Measurements from ENCODE around the gene ASPG.

The ASPG gene

DNA sequence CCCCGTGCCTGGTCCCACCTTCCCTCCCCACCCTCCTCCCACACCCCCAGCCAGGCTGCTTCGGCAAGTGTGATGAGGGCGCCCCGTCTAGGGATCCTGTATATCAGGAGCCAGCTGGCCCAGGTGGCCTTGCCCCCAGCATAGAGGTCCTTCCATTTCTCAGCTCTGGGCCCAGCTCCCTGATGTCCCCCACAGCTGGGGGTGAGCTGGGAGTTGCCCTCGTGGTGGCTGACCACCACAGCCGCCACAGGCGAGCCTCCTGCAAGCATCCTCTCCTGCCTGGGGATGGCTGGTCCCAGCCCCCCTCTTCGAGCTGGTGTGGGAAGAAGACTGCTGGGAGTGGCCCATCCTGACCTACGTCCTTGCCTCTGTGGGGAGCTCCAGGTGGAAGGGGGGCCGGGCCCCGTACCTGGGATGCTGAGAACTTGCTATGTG is 7.4 kb downstream of the ASPG start:
- no peak for DNase-seq
- TF ChIP-seq, protein P1, sequence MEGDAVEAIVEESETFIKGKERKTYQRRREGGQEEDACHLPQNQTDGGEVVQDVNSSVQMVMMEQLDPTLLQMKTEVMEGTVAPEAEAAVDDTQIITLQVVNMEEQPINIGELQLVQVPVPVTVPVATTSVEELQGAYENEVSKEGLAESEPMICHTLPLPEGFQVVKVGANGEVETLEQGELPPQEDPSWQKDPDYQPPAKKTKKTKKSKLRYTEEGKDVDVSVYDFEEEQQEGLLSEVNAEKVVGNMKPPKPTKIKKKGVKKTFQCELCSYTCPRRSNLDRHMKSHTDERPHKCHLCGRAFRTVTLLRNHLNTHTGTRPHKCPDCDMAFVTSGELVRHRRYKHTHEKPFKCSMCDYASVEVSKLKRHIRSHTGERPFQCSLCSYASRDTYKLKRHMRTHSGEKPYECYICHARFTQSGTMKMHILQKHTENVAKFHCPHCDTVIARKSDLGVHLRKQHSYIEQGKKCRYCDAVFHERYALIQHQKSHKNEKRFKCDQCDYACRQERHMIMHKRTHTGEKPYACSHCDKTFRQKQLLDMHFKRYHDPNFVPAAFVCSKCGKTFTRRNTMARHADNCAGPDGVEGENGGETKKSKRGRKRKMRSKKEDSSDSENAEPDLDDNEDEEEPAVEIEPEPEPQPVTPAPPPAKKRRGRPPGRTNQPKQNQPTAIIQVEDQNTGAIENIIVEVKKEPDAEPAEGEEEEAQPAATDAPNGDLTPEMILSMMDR (IDR thresholded peaks at IDR 0.05; ENCODE audit: low read depth, low read length), result no peak
- H3K9me3 ChIP-seq (ENCODE audit: severe bottlenecking), result peaks cover 3% of the 10 kb centered on the region
- no peak overlapping the region for H3K27ac ChIP-seq
- no peaks in the 10 kb centered on the region for H3K36me3 ChIP-seq
- H3K4me3 ChIP-seq (ENCODE audit: low read depth, low read length), result no peak overlapping the region
- no peaks in the 10 kb centered on the region for H3K27me3 ChIP-seq (ENCODE audit: insufficient read depth, low read depth, severe bottlenecking)

DNA sequence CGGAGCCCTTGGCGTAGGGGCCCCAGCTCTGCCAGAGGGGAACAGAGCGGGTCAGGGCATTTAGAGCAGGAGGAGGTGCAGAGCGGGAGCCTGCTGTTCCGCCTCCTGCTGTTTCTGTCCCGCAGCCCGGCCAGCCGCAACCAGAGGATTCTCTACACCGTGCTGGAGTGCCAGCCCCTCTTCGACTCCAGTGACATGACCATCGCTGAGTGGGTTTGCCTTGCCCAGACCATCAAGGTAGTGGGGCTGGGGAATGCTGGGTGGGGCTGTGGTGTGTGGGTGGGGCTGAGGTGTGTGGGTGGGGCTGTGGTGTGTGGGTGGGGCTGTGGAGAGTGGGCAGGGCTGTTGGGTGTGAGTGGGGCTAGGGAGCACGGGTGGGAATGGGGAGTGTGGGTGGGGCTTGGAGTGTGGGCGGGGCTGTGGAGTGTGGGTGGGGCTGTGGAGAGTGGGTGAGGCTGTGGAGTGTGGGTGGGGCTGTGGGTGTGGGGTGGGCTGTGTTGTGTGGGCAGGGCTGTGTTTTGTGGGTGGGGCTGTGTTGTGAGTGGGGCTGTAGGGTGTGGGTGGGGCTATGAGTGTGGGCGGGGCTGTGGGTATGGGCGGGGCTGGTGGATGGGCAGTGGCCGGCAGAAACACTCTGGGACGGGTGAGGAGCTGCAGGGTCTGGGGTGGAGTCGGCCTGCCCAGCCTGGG is 8.0 kb downstream of the ASPG start:
- Histone ChIP-seq H3K9me3 (ENCODE audit: severe bottlenecking) (peaks cover 3% of the 10 kb centered on the region), H3K36me3 (no peaks in the 10 kb centered on the region), H3K4me3 (ENCODE audit: low read depth, low read length) (no peak overlapping the region), H3K27ac (no peak overlapping the region), H3K27me3 (ENCODE audit: insufficient read depth, low read depth, severe bottlenecking) (no peaks in the 10 kb centered on the region)
- DNase-seq, result peak; percentile 61
- TF ChIP-seq, protein P1 (IDR thresholded peaks at IDR 0.05; ENCODE audit: low read depth, low read length), result no peak

DNA sequence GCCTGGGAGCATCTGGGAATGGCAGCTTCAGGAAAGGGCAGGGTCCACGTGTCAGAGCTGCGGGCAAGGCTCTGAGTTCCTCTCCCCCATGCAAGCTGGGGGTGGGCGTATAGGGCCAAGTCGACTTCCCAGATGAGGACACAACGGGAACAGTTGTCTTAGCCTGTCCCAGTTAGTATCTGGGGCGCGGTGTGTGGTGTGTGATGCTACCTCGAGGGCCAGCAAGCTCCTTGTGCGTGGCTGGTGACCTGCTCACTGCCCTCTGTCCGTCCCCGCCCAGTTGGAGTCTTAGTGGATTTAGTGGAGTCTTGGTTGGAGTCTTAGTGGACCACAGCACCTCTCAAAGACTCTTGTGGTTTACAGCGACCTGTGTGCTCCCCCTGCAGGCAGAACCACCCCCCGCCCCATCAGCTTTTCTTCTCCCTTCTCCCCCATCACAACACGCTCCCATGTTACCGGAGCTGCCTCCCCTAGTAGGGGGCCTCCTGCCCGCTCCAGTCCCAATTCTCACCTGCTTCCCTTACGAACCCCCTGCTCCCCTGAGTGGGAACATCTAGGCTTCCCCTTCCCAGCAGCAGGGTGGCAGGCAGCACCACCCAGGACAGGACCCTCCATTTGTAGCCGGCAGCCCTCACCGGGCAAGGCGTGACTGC is 8.7 kb downstream of the ASPG start:
- peak; percentile 44 for DNase-seq
- TF ChIP-seq, protein P1 (IDR thresholded peaks at IDR 0.05; ENCODE audit: low read depth, low read length), result peak; percentile 29
- Histone ChIP-seq H3K9me3 (ENCODE audit: severe bottlenecking) (peaks cover 3% of the 10 kb centered on the region), H3K27ac (peak overlapping the region; percentile 64), H3K27me3 (ENCODE audit: insufficient read depth, low read depth, severe bottlenecking) (no peaks in the 10 kb centered on the region), H3K4me3 (ENCODE audit: low read depth, low read length) (no peak overlapping the region), H3K36me3 (no peaks in the 10 kb centered on the region)

- Histone ChIP-seq H3K4me3 (ENCODE audit: low read depth, low read length) (no peak overlapping the region), H3K36me3 (no peaks in the 10 kb centered on the region), H3K9me3 (ENCODE audit: severe bottlenecking) (peaks cover 3% of the 10 kb centered on the region), H3K27me3 (ENCODE audit: insufficient read depth, low read depth, severe bottlenecking) (no peaks in the 10 kb centered on the region), H3K27ac (peak overlapping the region; percentile 64)
- TF ChIP-seq, protein P1 (IDR thresholded peaks at IDR 0.05; ENCODE audit: low read depth, low read length), result peak; percentile 98
- DNase-seq, result peak; percentile 85
Observed at GRCh38 chr14:104094709-104095425, 9.4 kb downstream of the ASPG start.

DNA sequence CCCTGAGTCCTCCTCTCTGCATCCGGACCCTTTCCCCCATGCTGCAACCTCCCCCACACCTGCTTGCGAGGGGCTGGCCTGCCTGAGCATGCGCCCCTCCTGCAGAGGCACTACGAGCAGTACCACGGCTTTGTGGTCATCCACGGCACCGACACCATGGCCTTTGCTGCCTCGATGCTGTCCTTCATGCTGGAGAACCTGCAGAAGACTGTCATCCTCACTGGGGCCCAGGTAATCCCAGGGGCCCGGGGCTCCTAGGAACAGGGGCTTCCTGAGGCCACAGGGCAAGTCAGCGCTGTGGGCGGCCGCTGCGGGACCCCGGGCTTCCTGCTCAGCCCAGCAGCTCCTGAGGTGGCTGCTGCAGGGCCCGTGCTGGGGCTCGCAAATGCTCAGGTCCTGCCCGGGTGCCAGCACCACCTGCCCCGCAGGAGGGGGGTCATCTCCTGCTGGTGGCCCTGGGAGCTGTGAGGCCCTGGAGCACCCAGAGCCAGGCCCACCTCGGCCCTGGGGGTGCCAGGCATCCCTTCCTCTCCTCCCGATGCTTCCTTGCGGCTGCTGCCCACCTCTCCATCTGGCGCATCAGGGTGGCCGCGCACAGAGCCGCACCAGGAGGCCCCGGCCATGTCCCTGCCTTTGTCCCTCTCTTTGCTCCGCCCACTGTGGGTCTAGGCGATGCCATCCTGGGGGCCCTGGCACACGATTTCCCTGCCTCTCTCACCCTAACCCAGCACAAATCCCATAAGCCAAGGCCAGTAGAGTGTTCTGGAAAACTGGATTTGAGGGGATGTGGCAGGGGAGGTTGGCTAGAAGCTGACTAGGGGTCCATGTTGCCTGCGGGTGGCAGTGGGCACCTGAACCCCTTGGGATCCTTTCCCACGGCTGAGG is 10.2 kb downstream of the ASPG start:
- Histone ChIP-seq H3K4me3 (ENCODE audit: low read depth, low read length) (no peak overlapping the region), H3K27ac (no peak overlapping the region), H3K36me3 (no peaks in the 10 kb centered on the region), H3K27me3 (ENCODE audit: insufficient read depth, low read depth, severe bottlenecking) (no peaks in the 10 kb centered on the region), H3K9me3 (ENCODE audit: severe bottlenecking) (no peaks in the 10 kb centered on the region)
- TF ChIP-seq, protein P1 (IDR thresholded peaks at IDR 0.05; ENCODE audit: low read depth, low read length), result no peak
- DNase-seq, result no peak

Data from WERI-Rb-1 (cell line).